H1 (cell line): Measurements from ENCODE around the gene DMBT1. TPM values are rescaled to one million over a fixed set of nuclear protein-coding genes. Genes with fewer than 3 reads are reported as not detected.
A peak's percentile ranks its signal among the peaks of the same experiment; 100 is the strongest.

Experiments
- CTCF ChIA-PET: fragments of 300-600 bp; sonication (Branson Sonifier 250); formaldehyde crosslinking; loops from one replicate; lab custom pipeline; 2021; ENCODE audit not compliant: partially characterized antibody; lab: Charles Lee
- POLR2A ChIA-PET: fragments of 300-600 bp; sonication (Branson Sonifier 250); formaldehyde crosslinking; loops from one replicate; lab custom pipeline; 2021; ENCODE audit warnings: inconsistent platforms; ENCODE audit not compliant: partially characterized antibody; lab: Charles Lee
- DNase-seq, 2 experiments: peaks; one replicate each; pipeline versions ENCODE4 v3.0.0 to v3.0.0-alpha.2; 2010 to 2022; ENCODE audit warnings: low spot score in 2 of 2, low read depth in 1 of 2, mixed read lengths in 1 of 2
- FAIRE-seq: peaks from 2 replicates; lab custom pipeline; 2011; peaks lifted over from hg19 to GRCh38; lab: Jason Lieb, UNC
- H2AFZ ChIP-seq: 2 replicates; pipeline ENCODE4 v1.8.1; 2012; ENCODE audit warnings: low read length, inconsistent platforms
- H2AK5ac ChIP-seq: 2 replicates; pipeline ENCODE4 v1.6.1; 2013; ENCODE audit warnings: low read depth, low read length
- H2BK120ac ChIP-seq: replicated peaks from 2 replicates; pipeline ENCODE3; 2013; ENCODE audit warnings: low read depth, low read length, inconsistent platforms
- H2BK12ac ChIP-seq: 2 replicates; pipeline ENCODE4 v1.6.1; 2013; ENCODE audit warnings: low read depth, low read length
- H2BK15ac ChIP-seq: 2 replicates; pipeline ENCODE4 v1.6.1; 2013; ENCODE audit warnings: low read length
- H2BK20ac ChIP-seq: 2 replicates; pipeline ENCODE4 v1.6.1; 2013; ENCODE audit warnings: low read length
- H2BK5ac ChIP-seq: 2 replicates; pipeline ENCODE4 v1.6.1; 2013; ENCODE audit warnings: low read depth, low read length
- H3K14ac ChIP-seq: 2 replicates; pipeline ENCODE4 v1.6.1; 2013; ENCODE audit warnings: inconsistent platforms; ENCODE audit not compliant: insufficient read length
- H3K18ac ChIP-seq: 2 replicates; pipeline ENCODE4 v1.6.1; 2013; ENCODE audit warnings: low read length; ENCODE audit errors: extremely low read depth
- H3K23ac ChIP-seq: 2 replicates; pipeline ENCODE4 v1.6.1; 2013; ENCODE audit warnings: inconsistent platforms; ENCODE audit not compliant: insufficient read length
- H3K23me2 ChIP-seq: 2 replicates; pipeline ENCODE4 v1.6.1; 2013; ENCODE audit warnings: low read depth, low read length
- H3K27ac ChIP-seq: 2 replicates; pipeline ENCODE4 v1.6.1; 2011; ENCODE audit warnings: low read depth, low read length, inconsistent platforms
- H3K27me3 ChIP-seq, 4 experiments: replicated peaks in 1 of 4; 1 replicate in 1 of 4; 2 replicates in 3 of 4; pipeline versions ENCODE4 v1.6.1 to v1.8.1; 2011 to 2013; ENCODE audit warnings: low read length in 3 of 4, mild to moderate bottlenecking in 3 of 4, inconsistent platforms in 2 of 4, mixed read lengths in 2 of 4, moderate library complexity in 1 of 4; ENCODE audit not compliant: control insufficient read depth in 3 of 4, insufficient read depth in 3 of 4; ENCODE audit errors: extremely low read depth in 1 of 4
- H3K36me3 ChIP-seq, 4 experiments: 2 replicates each; pipeline versions ENCODE4 v1.6.1 to v1.8.1; 2011 to 2013; ENCODE audit warnings: mild to moderate bottlenecking in 4 of 4, low read length in 3 of 4, moderate library complexity in 2 of 4, control low read depth in 1 of 4, inconsistent platforms in 1 of 4; ENCODE audit not compliant: insufficient read depth in 4 of 4, control insufficient read depth in 2 of 4
- H3K4ac ChIP-seq: replicated peaks from 2 replicates; pipeline ENCODE3; 2013; ENCODE audit warnings: low read length, low read depth, mixed read lengths, inconsistent platforms; ENCODE audit not compliant: insufficient read length
- H3K4me1 ChIP-seq, 4 experiments: replicated peaks in 1 of 4; 1 replicate in 1 of 4; 2 replicates in 3 of 4; pipeline versions ENCODE4 v1.6.1 to v1.8.1; 2011 to 2013; ENCODE audit warnings: low read length in 3 of 4, inconsistent platforms in 2 of 4, mixed read lengths in 1 of 4; ENCODE audit not compliant: insufficient read depth in 4 of 4, control insufficient read depth in 3 of 4
- H3K4me2 ChIP-seq, 2 experiments: 2 replicates each; pipeline versions ENCODE4 v1.6.1 to v1.8.1; 2011 to 2013; ENCODE audit warnings: low read depth in 2 of 2, low read length in 2 of 2, control low read depth in 1 of 2, inconsistent platforms in 1 of 2, mild to moderate bottlenecking in 1 of 2; ENCODE audit not compliant: insufficient read depth in 1 of 2
- H3K4me3 ChIP-seq, 4 experiments: fragments of 200-600, 300-600 bp in 1 of 4; sonication (generic), shearing (Covaris generic), sonication (Bioruptor Twin) in 1 of 4; 2 replicates each; pipeline versions ENCODE4 v1.5.1 to v1.8.1; 2011 to 2016; ENCODE audit warnings: low read length in 4 of 4, low read depth in 3 of 4, control low read depth in 2 of 4, inconsistent platforms in 2 of 4, mild to moderate bottlenecking in 2 of 4, mixed read lengths in 1 of 4, moderate library complexity in 1 of 4; ENCODE audit not compliant: insufficient read depth in 2 of 4; ENCODE audit errors: extremely low read depth in 1 of 4
- H3K56ac ChIP-seq: replicated peaks from 2 replicates; pipeline ENCODE3; 2013; ENCODE audit warnings: low read depth, mild to moderate bottlenecking, mixed read lengths, low read length, inconsistent platforms; ENCODE audit not compliant: insufficient read length
- H3K79me1 ChIP-seq: 2 replicates; pipeline ENCODE4 v1.6.1; 2013; ENCODE audit warnings: low read depth, low read length, control low read depth
- H3K79me2 ChIP-seq, 2 experiments: 2 replicates each; pipeline versions ENCODE4 v1.6.1 to v1.8.1; 2012 to 2013; ENCODE audit warnings: low read length in 2 of 2, mild to moderate bottlenecking in 2 of 2, inconsistent platforms in 1 of 2; ENCODE audit not compliant: insufficient read depth in 2 of 2, control insufficient read depth in 1 of 2
- H3K9ac ChIP-seq, 4 experiments: replicated peaks in 1 of 4; 1 replicate in 1 of 4; 2 replicates in 3 of 4; pipeline versions ENCODE4 v1.6.1 to v1.8.1; 2011 to 2013; ENCODE audit warnings: low read depth in 3 of 4, low read length in 3 of 4, control low read depth in 2 of 4, mild to moderate bottlenecking in 2 of 4, moderate library complexity in 2 of 4, inconsistent platforms in 1 of 4; ENCODE audit errors: extremely low read depth in 1 of 4
- H3K9me3 ChIP-seq, 2 experiments: 2 replicates each; pipeline versions ENCODE4 v1.6.1 to v1.8.1; 2012 to 2013; ENCODE audit warnings: mild to moderate bottlenecking in 2 of 2, moderate library complexity in 2 of 2, control low read depth in 1 of 2, inconsistent platforms in 1 of 2, low read depth in 1 of 2, low read length in 1 of 2, mixed read lengths in 1 of 2; ENCODE audit not compliant: insufficient read depth in 2 of 2
- H4K20me1 ChIP-seq, 2 experiments: replicated peaks in 1 of 2; 2 replicates each; pipeline versions ENCODE3 to v1.8.1; 2011 to 2013; ENCODE audit warnings: inconsistent platforms in 2 of 2, low read length in 2 of 2, mild to moderate bottlenecking in 1 of 2; ENCODE audit not compliant: insufficient read depth in 2 of 2, control insufficient read depth in 1 of 2
- H4K5ac ChIP-seq: 2 replicates; pipeline ENCODE4 v1.6.1; 2013; ENCODE audit warnings: low read length, low read depth, mixed read lengths, inconsistent platforms; ENCODE audit not compliant: insufficient read length
- H4K8ac ChIP-seq: 2 replicates; pipeline ENCODE4 v1.8.0; 2013; ENCODE audit warnings: mild to moderate bottlenecking, moderate library complexity, low read length, inconsistent platforms; ENCODE audit not compliant: insufficient read depth; ENCODE audit errors: extremely low read depth
- H4K91ac ChIP-seq: replicated peaks from 2 replicates; pipeline ENCODE3; 2013; ENCODE audit warnings: low read length, mixed read lengths, inconsistent platforms; ENCODE audit not compliant: insufficient read length
- CEBPB ChIP-seq: IDR thresholded peaks from 2 replicates; pipeline ENCODE4 v1.6.1; 2012; ENCODE audit warnings: low read depth, low read length
- CHD2 ChIP-seq: IDR thresholded peaks from 2 replicates; pipeline ENCODE4 v1.6.1; 2012; ENCODE audit warnings: low read length, improper control_type of control experiment
- CREB1 ChIP-seq: IDR thresholded peaks from 2 replicates; pipeline ENCODE4 v1.6.1; 2012; ENCODE audit warnings: inconsistent platforms
- CTCF ChIP-seq, 3 experiments: IDR thresholded peaks; 1 replicate in 2 of 3; 2 replicates in 1 of 3; pipeline versions ENCODE4 v1.5.1 to v1.6.1; 2011; ENCODE audit warnings: low read length in 3 of 3, mild to moderate bottlenecking in 3 of 3, inconsistent platforms in 2 of 3, low read depth in 1 of 3, moderate library complexity in 1 of 3; ENCODE audit not compliant: insufficient read depth in 1 of 3; ENCODE audit errors: control extremely low read depth in 1 of 3
- HDAC2 ChIP-seq, 2 experiments: fragments of 300-600 bp in 1 of 2; sonication (generic) in 1 of 2; IDR thresholded peaks; 2 replicates each; pipeline ENCODE4 v1.6.1; 2011 to 2012; ENCODE audit warnings: low read depth in 2 of 2, low read length in 2 of 2, mild to moderate bottlenecking in 2 of 2, moderate library complexity in 2 of 2, borderline replicate concordance in 1 of 2, inconsistent platforms in 1 of 2
- SAP30 ChIP-seq: fragments of 300-600 bp; sonication (generic); IDR thresholded peaks from 2 replicates; pipeline ENCODE4 v1.7.1; 2012; ENCODE audit warnings: low read length, moderate library complexity, mild to moderate bottlenecking, inconsistent platforms; ENCODE audit not compliant: insufficient read depth, insufficient replicate concordance
- SIN3A ChIP-seq, 2 experiments: IDR thresholded peaks in 1 of 2; conservative IDR thresholded peaks in 1 of 2; 2 replicates each; pipeline ENCODE4 v1.6.1; 2011 to 2012; ENCODE audit warnings: low read length in 2 of 2, improper control_type of control experiment in 1 of 2, low read depth in 1 of 2, mild to moderate bottlenecking in 1 of 2
- SIRT6 ChIP-seq: IDR thresholded peaks from one replicate; pipeline ENCODE4 v1.7.1; 2012; ENCODE audit warnings: low read length, inconsistent platforms
- SP2 ChIP-seq: IDR thresholded peaks from 2 replicates; pipeline ENCODE4 v1.6.1; 2012; ENCODE audit warnings: mild to moderate bottlenecking, low read length, inconsistent platforms
- YY1 ChIP-seq: IDR thresholded peaks from 2 replicates; pipeline ENCODE4 v1.6.1; 2011; ENCODE audit warnings: low read depth, mild to moderate bottlenecking, low read length
- WGBS, 2 experiments: shearing (Covaris generic) in 1 of 2; methylation state at CpG; one replicate each; pipeline versions ENCODE4 v1.1.6 to v1.1.7; 2013 to 2015; ENCODE audit warnings: low lambda C conversion rate in 2 of 2, mixed read lengths in 2 of 2, inconsistent platforms in 1 of 2, low coverage in 1 of 2, missing lambda C conversion rate in 1 of 2; ENCODE audit not compliant: insufficient replicate concordance in 2 of 2, insufficient coverage in 1 of 2, insufficient read length in 1 of 2; ENCODE audit errors: extremely low coverage in 1 of 2, missing lambda C conversion rate in 1 of 2; 5-methylcytosine and 5-hydroxymethylcytosine counted together
- polyA plus RNA-seq, 7 experiments: library from polyadenylated mRNA; depleted of rRNA in 3 of 7; stranded (reverse) in 5 of 7; unstranded in 2 of 7; fragments of >200 nt in 5 of 7; fragments of 200-250 nt in 2 of 7; gene quantifications; 1 replicate in 5 of 7; 2 replicates in 1 of 7; 4 replicates in 1 of 7; pipeline versions ENCODE4 v1.2.1 to v1.2.3, GENCODE V29; 2011 to 2013; ENCODE audit warnings: missing spikeins in 2 of 7, mixed read lengths in 2 of 7
- total RNA-seq: library from RNA; stranded (reverse); fragmentation: NEBNext Ultra II Directional; extraction: Animal tissue kit (Norgen Biotek cat#: 25700); gene quantifications from 2 replicates; pipeline ENCODE4 v1.2.1, GENCODE V29; 2021

Gene DMBT1
- total and polyA plus RNA-seq, 2 of the 8 experiments (the other 6 are each of a cell fraction or from before 2014, with no cell fraction given) = 0.03 TPM; not detected in 1

GRCh38 chr10:122624546-122624945 is 64.0 kb downstream of the DMBT1 start:
- no peak overlapping the region for H4K91ac ChIP-seq
- no peak overlapping the region for H2BK5ac ChIP-seq
- H3K14ac ChIP-seq = no peak overlapping the region
- H3K36me3 ChIP-seq = no peaks in the 10 kb centered on the region
- 87% methylated on average over 5 of the region's 5 CpGs; no CpG with 5 or more reads in 1 of the 2 experiments for WGBS, 2 experiments
- TF ChIP-seq CTCF (IDR thresholded peaks at IDR 0.05; ENCODE audit: control extremely low read depth in 1 of 3, insufficient read depth in 1 of 3, low read depth in 1 of 3, low read length in 3 of 3) = no peak
- TF ChIP-seq YY1 = no peak
- TF ChIP-seq CEBPB = no peak
- no peak for TF ChIP-seq CREB1
- TF ChIP-seq SIN3A (conservative IDR thresholded peaks at IDR 0.05 in 1 of 2, IDR thresholded peaks at IDR 0.05 in 1 of 2; ENCODE audit: low read depth in 1 of 2, low read length in 2 of 2) = no peak
- TF ChIP-seq CHD2 = no peak
- no peak for TF ChIP-seq HDAC2 (IDR thresholded peaks at IDR 0.05; ENCODE audit: borderline replicate concordance in 1 of 2, low read depth in 2 of 2, low read length in 2 of 2)
- no peak for TF ChIP-seq SP2
- no peak for TF ChIP-seq SAP30
- no peak for TF ChIP-seq SIRT6
- no peak overlapping the region for H4K5ac ChIP-seq
- POLR2A ChIA-PET = no interaction called here
- H4K8ac ChIP-seq = 0 out of 2 replicates have a peak overlapping the region, but pooled peaks have one; percentile 11
- no peak overlapping the region for H3K27ac ChIP-seq
- H3K56ac ChIP-seq = no peak overlapping the region
- no peak overlapping the region for H3K4ac ChIP-seq
- no peak overlapping the region for H2BK120ac ChIP-seq
- no peaks in the 10 kb centered on the region for H3K79me1 ChIP-seq
- H4K20me1 ChIP-seq = no peaks in the 10 kb centered on the region
- peaks cover 0 to 5% of the 10 kb centered on the region in 2 experiments; a peak in 2 of 4 replicates for H3K9me3 ChIP-seq
- CTCF ChIA-PET = interaction anchor here (0.9 to 2.0 kb wide), 2 partner anchors 24 to 59 kb away, joined by 4 to 7 read pairs; no protein-coding TSS in a partner anchor
- peaks cover 0 to 3% (median 0%) of the 10 kb centered on the region in 4 experiments; a peak in 2 of 7 replicates for H3K4me1 ChIP-seq
- no peak overlapping the region for H2BK20ac ChIP-seq
- FAIRE-seq (no peak), DNase-seq (no peak)
- H3K27me3 ChIP-seq = no peaks in the 10 kb centered on the region
- H3K4me2 ChIP-seq = no peak overlapping the region
- H2AFZ ChIP-seq = no peak overlapping the region
- H3K9ac ChIP-seq = no peak overlapping the region
- no peak overlapping the region for H2AK5ac ChIP-seq
- H3K18ac ChIP-seq = no peak overlapping the region
- H2BK12ac ChIP-seq = 0 out of 2 replicates have a peak overlapping the region, but pooled peaks have one; percentile 17
- no peak overlapping the region for H3K23ac ChIP-seq
- no peak overlapping the region for H3K4me3 ChIP-seq
- 0 out of 2 replicates have a peak, but pooled peaks cover 2% of the 10 kb centered on the region for H3K23me2 ChIP-seq
- no peaks in the 10 kb centered on the region for H3K79me2 ChIP-seq
- no peak overlapping the region for H2BK15ac ChIP-seq
